Measurements from ENCODE around the gene QRICH1. TPM values are rescaled to one million over a fixed set of nuclear protein-coding genes. Genes with fewer than 3 reads are reported as not detected.

QRICH1 gene
- total RNA-seq, 1 donor from 2014 or later = 123 TPM

GRCh38 chr3:49132437-49133225, 38.8 kb upstream of the QRICH1 start, which contains the start of gene LAMB2:
LAMB2 (minus strand) TSS chr3:49133050; CDS start chr3:49132867, 183 bp downstream.
- H3K4me1 Mint-ChIP-seq (ENCODE audit: unreplicated experiment) = no peaks in the 10 kb centered on the region
- DNase-seq (ENCODE audit: extremely low spot score, unreplicated experiment) = no peak
- peak within 1 kb of the TSS; percentile 92 for H3K27ac Mint-ChIP-seq
- TF ChIP-seq, protein P1, sequence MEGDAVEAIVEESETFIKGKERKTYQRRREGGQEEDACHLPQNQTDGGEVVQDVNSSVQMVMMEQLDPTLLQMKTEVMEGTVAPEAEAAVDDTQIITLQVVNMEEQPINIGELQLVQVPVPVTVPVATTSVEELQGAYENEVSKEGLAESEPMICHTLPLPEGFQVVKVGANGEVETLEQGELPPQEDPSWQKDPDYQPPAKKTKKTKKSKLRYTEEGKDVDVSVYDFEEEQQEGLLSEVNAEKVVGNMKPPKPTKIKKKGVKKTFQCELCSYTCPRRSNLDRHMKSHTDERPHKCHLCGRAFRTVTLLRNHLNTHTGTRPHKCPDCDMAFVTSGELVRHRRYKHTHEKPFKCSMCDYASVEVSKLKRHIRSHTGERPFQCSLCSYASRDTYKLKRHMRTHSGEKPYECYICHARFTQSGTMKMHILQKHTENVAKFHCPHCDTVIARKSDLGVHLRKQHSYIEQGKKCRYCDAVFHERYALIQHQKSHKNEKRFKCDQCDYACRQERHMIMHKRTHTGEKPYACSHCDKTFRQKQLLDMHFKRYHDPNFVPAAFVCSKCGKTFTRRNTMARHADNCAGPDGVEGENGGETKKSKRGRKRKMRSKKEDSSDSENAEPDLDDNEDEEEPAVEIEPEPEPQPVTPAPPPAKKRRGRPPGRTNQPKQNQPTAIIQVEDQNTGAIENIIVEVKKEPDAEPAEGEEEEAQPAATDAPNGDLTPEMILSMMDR (conservative IDR thresholded peaks at IDR 0.05) = no peak
- no peaks in the 10 kb centered on the region for H3K36me3 Mint-ChIP-seq
- H3K9me3 Mint-ChIP-seq = no peaks in the 10 kb centered on the region
- H3K27me3 Mint-ChIP-seq = no peaks in the 10 kb centered on the region
- H3K4me3 Mint-ChIP-seq = peak within 1 kb of the TSS; percentile 95

DNA sequence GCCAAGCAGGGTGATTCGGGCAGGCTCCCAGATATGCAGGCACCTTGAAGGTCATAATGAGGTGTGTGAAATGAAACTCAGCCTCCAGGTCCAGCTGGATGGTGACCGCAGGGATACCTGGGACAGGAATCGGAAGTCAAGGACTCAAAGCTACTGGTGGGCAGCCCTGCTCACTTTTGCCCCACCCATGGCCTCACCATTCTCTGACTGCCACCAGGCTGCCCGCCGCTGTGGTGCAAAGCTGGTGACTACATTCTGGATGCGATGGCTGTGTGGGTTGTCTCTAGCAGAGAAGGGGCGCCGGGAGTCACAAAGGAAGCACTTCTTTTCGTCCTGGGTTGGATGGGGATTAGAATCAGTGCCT, 38.2 kb upstream of the QRICH1 start:
- no peaks in the 10 kb centered on the region for H3K4me1 Mint-ChIP-seq (ENCODE audit: unreplicated experiment)
- H3K9me3 Mint-ChIP-seq = no peaks in the 10 kb centered on the region
- peak overlapping the region; percentile 92 for H3K27ac Mint-ChIP-seq
- no peak for DNase-seq (ENCODE audit: extremely low spot score, unreplicated experiment)
- H3K27me3 Mint-ChIP-seq = no peaks in the 10 kb centered on the region
- peak overlapping the region; percentile 95 for H3K4me3 Mint-ChIP-seq
- TF ChIP-seq, protein P1 (conservative IDR thresholded peaks at IDR 0.05) = no peak
- no peaks in the 10 kb centered on the region for H3K36me3 Mint-ChIP-seq

- Mint-ChIP-seq H3K4me1 (ENCODE audit: unreplicated experiment) (no peaks in the 10 kb centered on the region), H3K27ac (peak overlapping the region; percentile 92), H3K27me3 (no peaks in the 10 kb centered on the region), H3K36me3 (no peaks in the 10 kb centered on the region), H3K9me3 (no peaks in the 10 kb centered on the region), H3K4me3 (peak overlapping the region; percentile 95)
- DNase-seq (ENCODE audit: extremely low spot score, unreplicated experiment) = no peak
- TF ChIP-seq, protein P1 (conservative IDR thresholded peaks at IDR 0.05) = no peak
These were observed 37.7 kb upstream of the QRICH1 start for GRCh38 chr3:49131576-49131975.

GRCh38 chr3:49131040-49131439, 37.2 kb upstream of the QRICH1 start:
- H3K36me3 Mint-ChIP-seq = no peaks in the 10 kb centered on the region
- H3K9me3 Mint-ChIP-seq = no peaks in the 10 kb centered on the region
- H3K4me1 Mint-ChIP-seq (ENCODE audit: unreplicated experiment) = no peaks in the 10 kb centered on the region
- H3K27ac Mint-ChIP-seq = no peak overlapping the region
- peak overlapping the region; percentile 95 for H3K4me3 Mint-ChIP-seq
- no peaks in the 10 kb centered on the region for H3K27me3 Mint-ChIP-seq
- DNase-seq (ENCODE audit: extremely low spot score, unreplicated experiment) = no peak
- TF ChIP-seq, protein P1 (conservative IDR thresholded peaks at IDR 0.05) = no peak

DNA sequence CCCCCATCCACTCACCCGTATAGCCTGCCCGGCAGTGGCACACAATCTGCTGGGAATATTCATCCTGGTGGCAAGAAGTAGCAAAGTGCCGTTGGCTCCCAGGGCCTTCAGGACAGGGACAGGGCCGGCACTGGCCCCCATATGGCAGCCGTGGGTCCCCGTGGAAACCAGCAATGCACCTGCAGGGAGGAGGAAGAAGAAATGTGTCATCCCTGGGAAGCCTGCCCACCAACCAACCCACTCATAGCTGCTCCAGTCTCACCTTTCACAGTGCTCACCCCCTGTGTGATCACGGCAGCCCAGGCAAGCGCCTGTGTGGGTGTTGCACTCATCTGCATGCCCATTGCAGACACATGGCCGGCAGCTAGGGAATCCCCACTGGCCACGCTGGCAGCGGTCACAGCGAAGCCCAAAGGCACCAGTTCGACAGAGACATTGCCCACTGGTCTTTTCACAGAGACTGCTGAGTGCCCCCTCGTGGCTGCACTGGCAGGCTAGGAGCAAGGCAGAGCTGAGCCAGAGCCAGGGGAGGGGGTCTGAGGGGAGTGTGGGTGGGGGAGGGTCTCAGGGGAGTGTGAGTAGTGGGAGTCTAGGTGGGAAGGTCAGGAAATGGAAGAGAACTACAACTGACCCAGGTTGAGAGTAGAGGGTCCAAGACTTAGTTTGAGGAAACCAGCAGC, 31.3 kb upstream of the QRICH1 start:
- TF ChIP-seq, protein P1 (conservative IDR thresholded peaks at IDR 0.05) = no peak
- no peak for DNase-seq (ENCODE audit: extremely low spot score, unreplicated experiment)
- H3K4me3 Mint-ChIP-seq = no peak overlapping the region

More for the DNA sequence above, 31.3 kb upstream of the QRICH1 start:
- no peaks in the 10 kb centered on the region for H3K36me3 Mint-ChIP-seq
- no peaks in the 10 kb centered on the region for H3K9me3 Mint-ChIP-seq
- no peaks in the 10 kb centered on the region for H3K27me3 Mint-ChIP-seq
- peak overlapping the region; percentile 21 for H3K27ac Mint-ChIP-seq
- H3K4me1 Mint-ChIP-seq (ENCODE audit: unreplicated experiment) = no peaks in the 10 kb centered on the region

Measured in type B pancreatic cell (in vitro differentiated cells).